HG03342 (cell line): ENCODE measurements around the gene ALK.

Experiments used
- ATAC-seq: cut with Tn5 transposase; IDR thresholded peaks from one replicate; pipeline ENCODE4 v1.9.1; 2021; ENCODE audit warnings: mild to moderate bottlenecking, moderate library complexity; ENCODE audit not compliant: unreplicated experiment

The ALK gene

GRCh38 chr2:29182920-29183319 lies 738.5 kb downstream of the ALK start:
- ATAC-seq, result no peak

- no peak for ATAC-seq
Measured at GRCh38 chr2:29182334-29182733, 739.1 kb downstream of the ALK start.

- no peak for ATAC-seq
Measured at GRCh38 chr2:29175338-29175737, 746.0 kb downstream of the ALK start.

- ATAC-seq, result no peak
Measured at GRCh38 chr2:29174937-29175336, 746.4 kb downstream of the ALK start.

- no peak for ATAC-seq
Measured at GRCh38 chr2:29166242-29167039, 754.9 kb downstream of the ALK start.

GRCh38 chr2:29165362-29166241 lies 755.8 kb downstream of the ALK start:
- ATAC-seq, result no peak

GRCh38 chr2:29164091-29164846 lies 757.1 kb downstream of the ALK start:
- ATAC-seq, result no peak

GRCh38 chr2:29162204-29162928 lies 759.0 kb downstream of the ALK start:
- no peak for ATAC-seq

- ATAC-seq, result no peak
Measured at GRCh38 chr2:29160184-29160583, 761.2 kb downstream of the ALK start.

- no peak for ATAC-seq
Measured at GRCh38 chr2:29159125-29159524, 762.3 kb downstream of the ALK start.

- ATAC-seq, result no peak
Measured at GRCh38 chr2:29157131-29157530, 764.3 kb downstream of the ALK start.

- no peak for ATAC-seq
Measured at GRCh38 chr2:29155578-29155977, 765.8 kb downstream of the ALK start.

- ATAC-seq, result no peak
Measured at GRCh38 chr2:29154610-29155009, 766.8 kb downstream of the ALK start.

- ATAC-seq, result no peak
Measured at GRCh38 chr2:29147963-29148362, 773.4 kb downstream of the ALK start.

- ATAC-seq, result no peak
Measured at GRCh38 chr2:29146197-29146596, 775.2 kb downstream of the ALK start.

- ATAC-seq, result no peak
Measured at GRCh38 chr2:29143657-29144056, 777.7 kb downstream of the ALK start.
